ENCODE data around the gene DAGLB. TPM values are rescaled to one million over a fixed set of nuclear protein-coding genes. Genes with fewer than 3 reads are reported as not detected.

DAGLB gene
- total RNA-seq, 4 donors from 2014 or later, result 5.4 to 30.2 (median 19.3) TPM

DNA sequence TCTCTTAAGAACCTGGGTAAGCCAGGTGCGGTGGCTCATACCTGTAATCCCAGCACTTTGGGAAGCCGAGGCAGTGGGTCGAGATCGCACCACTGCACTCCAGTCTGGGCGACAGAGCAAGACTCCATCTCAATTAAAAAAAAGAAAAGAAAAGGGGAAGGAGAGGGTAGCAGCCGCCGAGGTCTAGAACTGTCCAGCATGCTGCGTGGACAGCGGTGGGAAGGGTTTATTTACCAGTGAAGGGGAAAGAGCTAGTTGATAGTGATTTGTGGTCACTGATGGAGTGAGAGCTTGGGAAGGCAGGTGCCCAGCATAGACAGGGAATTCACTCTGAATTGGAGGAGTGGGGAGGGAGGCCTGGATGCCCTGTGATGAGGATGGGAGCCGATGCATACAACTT lies 43.4 kb upstream of the DAGLB start:
- no peaks in the 10 kb centered on the region for H3K27me3 ChIP-seq
- no peaks in the 10 kb centered on the region for H3K36me3 ChIP-seq
- no peak overlapping the region for H3K27ac ChIP-seq
- no peak for DNase-seq
- no peak overlapping the region for H3K4me3 ChIP-seq
- H3K4me1 ChIP-seq, result no peaks in the 10 kb centered on the region
- no peaks in the 10 kb centered on the region for H3K9me3 ChIP-seq
- TF ChIP-seq, protein P1, sequence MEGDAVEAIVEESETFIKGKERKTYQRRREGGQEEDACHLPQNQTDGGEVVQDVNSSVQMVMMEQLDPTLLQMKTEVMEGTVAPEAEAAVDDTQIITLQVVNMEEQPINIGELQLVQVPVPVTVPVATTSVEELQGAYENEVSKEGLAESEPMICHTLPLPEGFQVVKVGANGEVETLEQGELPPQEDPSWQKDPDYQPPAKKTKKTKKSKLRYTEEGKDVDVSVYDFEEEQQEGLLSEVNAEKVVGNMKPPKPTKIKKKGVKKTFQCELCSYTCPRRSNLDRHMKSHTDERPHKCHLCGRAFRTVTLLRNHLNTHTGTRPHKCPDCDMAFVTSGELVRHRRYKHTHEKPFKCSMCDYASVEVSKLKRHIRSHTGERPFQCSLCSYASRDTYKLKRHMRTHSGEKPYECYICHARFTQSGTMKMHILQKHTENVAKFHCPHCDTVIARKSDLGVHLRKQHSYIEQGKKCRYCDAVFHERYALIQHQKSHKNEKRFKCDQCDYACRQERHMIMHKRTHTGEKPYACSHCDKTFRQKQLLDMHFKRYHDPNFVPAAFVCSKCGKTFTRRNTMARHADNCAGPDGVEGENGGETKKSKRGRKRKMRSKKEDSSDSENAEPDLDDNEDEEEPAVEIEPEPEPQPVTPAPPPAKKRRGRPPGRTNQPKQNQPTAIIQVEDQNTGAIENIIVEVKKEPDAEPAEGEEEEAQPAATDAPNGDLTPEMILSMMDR (IDR thresholded peaks at IDR 0.05), result no peak
- TF ChIP-seq POLR2A (IDR thresholded peaks at IDR 0.05), result no peak
- intact Hi-C loops (cut with DNase I; ENCODE audit: low total_unique reads), result no loop called here

- no peak overlapping the region for H3K4me3 ChIP-seq
- no peaks in the 10 kb centered on the region for H3K9me3 ChIP-seq
- H3K27me3 ChIP-seq, result no peaks in the 10 kb centered on the region
- no peak for DNase-seq
- peaks cover 0 to under 1% of the 10 kb centered on the region in 2 donors for H3K4me1 ChIP-seq
- intact Hi-C loops (cut with DNase I; ENCODE audit: low total_unique reads), result no loop called here
- TF ChIP-seq POLR2A (IDR thresholded peaks at IDR 0.05), result no peak
- TF ChIP-seq, protein P1 (IDR thresholded peaks at IDR 0.05), result no peak
- no peaks in the 10 kb centered on the region for H3K36me3 ChIP-seq
- H3K27ac ChIP-seq, result no peak overlapping the region
Observed at GRCh38 chr7:6489612-6490011, 41.9 kb upstream of the DAGLB start.

DNA sequence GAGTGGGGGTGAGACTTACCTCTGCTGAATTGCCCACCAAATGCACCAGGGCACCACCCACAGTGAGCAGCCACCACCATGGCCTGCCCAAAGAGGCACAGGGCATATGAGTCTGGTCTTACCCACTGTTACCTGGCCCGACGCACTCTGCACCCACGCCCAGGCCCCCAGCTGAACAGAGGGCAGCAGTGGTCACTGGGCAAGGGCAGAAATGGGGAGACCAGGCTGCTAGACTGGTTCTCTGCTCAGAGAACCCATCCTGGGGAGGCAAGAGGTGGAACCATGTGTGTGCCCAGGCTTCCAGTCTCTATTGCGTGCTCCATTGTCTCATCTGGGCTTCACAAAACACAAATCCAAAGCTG lies 39.4 kb upstream of the DAGLB start:
- Histone ChIP-seq H3K27ac (no peak overlapping the region), H3K36me3 (no peaks in the 10 kb centered on the region), H3K4me3 (no peak overlapping the region), H3K9me3 (no peaks in the 10 kb centered on the region), H3K4me1 (peaks cover 0 to 4% of the 10 kb centered on the region in 2 donors), H3K27me3 (no peaks in the 10 kb centered on the region)
- TF ChIP-seq, protein P1 (IDR thresholded peaks at IDR 0.05), result no peak
- intact Hi-C loops (cut with DNase I; ENCODE audit: low total_unique reads), result no loop called here
- no peak for DNase-seq

DNA sequence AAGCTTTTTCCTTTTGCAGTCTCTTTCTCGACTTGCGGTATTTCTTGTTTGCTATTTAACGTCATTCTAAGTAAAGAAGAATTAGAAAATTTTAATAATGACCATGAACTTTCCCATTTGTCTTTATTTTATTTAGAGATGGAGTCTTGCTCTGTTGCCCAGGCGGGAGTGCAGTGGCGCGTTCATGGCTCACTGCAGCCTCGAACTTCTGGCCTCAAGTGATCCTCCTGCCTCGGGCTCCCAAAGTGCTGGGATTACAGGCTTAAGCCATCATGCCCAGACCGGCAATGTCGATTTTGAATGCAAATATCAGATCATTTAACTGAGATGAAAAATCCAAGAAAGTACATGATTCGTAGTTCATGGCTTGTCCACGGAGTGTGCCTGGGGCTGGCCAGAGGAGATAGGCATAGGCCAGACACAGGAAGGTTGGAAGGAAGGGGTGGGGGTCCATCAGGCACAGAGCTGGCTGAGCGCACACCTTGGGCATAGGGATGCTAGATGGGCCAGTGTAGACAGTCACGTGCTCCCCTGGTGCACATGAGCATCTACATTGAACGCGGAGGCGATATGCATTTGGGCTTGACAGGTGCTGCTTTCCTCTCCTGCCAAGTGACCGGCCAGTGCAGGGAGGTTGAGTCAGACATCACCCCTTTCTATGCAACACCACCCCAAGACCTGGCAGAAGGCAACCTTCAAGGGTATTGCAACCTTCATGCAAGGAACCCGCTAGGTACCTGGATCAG lies 38.9 kb upstream of the DAGLB start:
- H3K4me1 ChIP-seq, result peaks cover 0 to 4% of the 10 kb centered on the region in 2 donors
- no peaks in the 10 kb centered on the region for H3K27me3 ChIP-seq
- H3K9me3 ChIP-seq, result no peaks in the 10 kb centered on the region
- no peak overlapping the region for H3K4me3 ChIP-seq
- no peak for DNase-seq
- H3K36me3 ChIP-seq, result no peaks in the 10 kb centered on the region
- H3K27ac ChIP-seq, result no peak overlapping the region
- intact Hi-C loops (cut with DNase I; ENCODE audit: low total_unique reads), result no loop called here
- TF ChIP-seq POLR2A (IDR thresholded peaks at IDR 0.05), result no peak
- TF ChIP-seq, protein P1 (IDR thresholded peaks at IDR 0.05), result no peak

DNA sequence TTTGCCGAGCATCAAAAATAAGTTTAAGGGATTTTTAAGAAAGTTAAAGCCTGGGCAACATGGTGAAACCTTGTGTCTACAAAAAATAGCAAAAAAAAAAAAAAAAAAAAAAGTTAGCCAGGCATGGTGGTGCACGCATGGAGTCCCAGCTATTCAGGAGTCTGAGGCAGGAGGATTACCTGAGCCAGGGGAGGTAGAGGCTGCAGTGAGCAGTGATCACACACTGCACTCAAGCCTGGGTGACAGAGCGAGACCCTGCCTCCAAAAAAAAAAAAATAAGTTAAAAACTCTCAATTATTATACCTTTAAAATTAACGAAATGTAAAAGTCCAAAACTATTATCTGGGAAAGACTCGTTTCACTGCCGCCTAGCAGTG lies 35.0 kb upstream of the DAGLB start:
- Histone ChIP-seq H3K9me3 (no peaks in the 10 kb centered on the region), H3K4me3 (peak overlapping the region; percentile 74 to 98), H3K27ac (peak overlapping the region; percentile 82 to 93), H3K4me1 (peaks cover 0 to 8% of the 10 kb centered on the region in 2 donors), H3K27me3 (no peaks in the 10 kb centered on the region), H3K36me3 (no peaks in the 10 kb centered on the region)
- no peak for DNase-seq
- intact Hi-C loops (cut with DNase I; ENCODE audit: low total_unique reads), result no loop called here
- TF ChIP-seq POLR2A (IDR thresholded peaks at IDR 0.05), result no peak
- TF ChIP-seq, protein P1 (IDR thresholded peaks at IDR 0.05), result no peak
